OCI-LY7 (cell line): ENCODE data around the gene CLEC4G. TPM values are rescaled to one million over a fixed set of nuclear protein-coding genes. Genes with fewer than 3 reads are reported as not detected.

ENCODE experiments used
- BruUV-seq: library from RNA; stranded (reverse); fragments of 400-500 nt; replicated peaks from 2 replicates; lab custom pipeline; 2021; lab: Mats Ljungman, UMichigan
- CTCF ChIA-PET: fragments of 300-600 bp; sonication (Branson Sonifier 250); formaldehyde crosslinking; loops from one replicate; lab custom pipeline; 2022; ENCODE audit warnings: antibody characterized with exemption; ENCODE audit not compliant: unreplicated experiment; lab: Charles Lee
- POLR2A ChIA-PET: fragments of 300-600 bp; sonication (Branson Sonifier 250); formaldehyde crosslinking; loops from one replicate; lab custom pipeline; 2022; ENCODE audit warnings: antibody characterized with exemption; lab: Charles Lee
- DNase-seq: peaks from one replicate; pipeline ENCODE4 v3.0.0-alpha.2; 2015; ENCODE audit warnings: low spot score
- H2AFZ ChIP-seq: fragments of 200-600 bp; sonication (generic), shearing (Covaris generic); 2 replicates; pipeline ENCODE4 v1.6.1; 2014; ENCODE audit warnings: mild to moderate bottlenecking, antibody characterized with exemption, low read length, moderate library complexity
- H3K27ac ChIP-seq: fragments of 200-600 bp; sonication (generic); 2 replicates; pipeline ENCODE4 v1.5.1; 2014; ENCODE audit warnings: mixed run types, low read depth, mild to moderate bottlenecking, moderate library complexity, low read length, inconsistent platforms; ENCODE audit not compliant: poor library complexity, severe bottlenecking
- H3K36me3 ChIP-seq: fragments of 200-600 bp; sonication (generic); 2 replicates; pipeline ENCODE4 v1.6.1; 2014; ENCODE audit warnings: mild to moderate bottlenecking, antibody characterized with exemption, low read length, moderate library complexity, mixed read lengths; ENCODE audit not compliant: insufficient read depth
- H3K4me1 ChIP-seq: fragments of 200-600 bp; sonication (generic); 2 replicates; pipeline ENCODE4 v1.5.1; 2014; ENCODE audit warnings: mild to moderate bottlenecking, low read length; ENCODE audit not compliant: insufficient read depth, poor library complexity, severe bottlenecking
- H3K4me2 ChIP-seq: fragments of 200-600 bp; sonication (generic); 2 replicates; pipeline ENCODE4 v1.6.1; 2014; ENCODE audit warnings: mild to moderate bottlenecking, low read length
- H3K4me3 ChIP-seq: fragments of 200-600 bp; sonication (generic); 2 replicates; pipeline ENCODE4 v1.5.1; 2014; ENCODE audit warnings: mild to moderate bottlenecking, low read depth, low read length; ENCODE audit not compliant: poor library complexity, severe bottlenecking
- H3K79me2 ChIP-seq: fragments of 200-600 bp; sonication (generic); 2 replicates; pipeline ENCODE4 v1.6.1; 2016; ENCODE audit warnings: low read depth, mild to moderate bottlenecking, low read length, moderate library complexity, mixed read lengths; ENCODE audit not compliant: insufficient read depth
- H3K9me2 ChIP-seq: fragments of 200-600 bp; sonication (generic); 2 replicates; pipeline ENCODE4 v1.6.1; 2016; ENCODE audit warnings: mild to moderate bottlenecking, low read length, mixed read lengths; ENCODE audit not compliant: insufficient read depth
- H3K9me3 ChIP-seq: fragments of 200-600 bp; sonication (generic); 2 replicates; pipeline ENCODE4 v1.6.1; 2014; ENCODE audit warnings: mild to moderate bottlenecking, mixed run types, low read length, mixed read lengths
- H4K20me1 ChIP-seq: fragments of 200-600 bp; sonication (generic); 2 replicates; pipeline ENCODE4 v1.6.1; 2014; ENCODE audit warnings: mild to moderate bottlenecking, antibody characterized with exemption, low read length, moderate library complexity, mixed read lengths; ENCODE audit not compliant: insufficient read depth
- EZH2phosphoT487 ChIP-seq: fragments of 200-600 bp; sonication (generic); IDR thresholded peaks from 2 replicates; pipeline ENCODE4 v1.6.1; 2018; ENCODE audit warnings: low read depth, borderline replicate concordance, mild to moderate bottlenecking, mixed run types, antibody characterized with exemption, low read length, moderate library complexity, mixed read lengths
- intact Hi-C: fragments of 100-400 bp; cut with micrococcal nuclease; formaldehyde crosslinking; loops from one replicate; pipeline ENCODE4 v1.10.0; 2022; ENCODE audit not compliant: unreplicated experiment
- total RNA-seq, 2 experiments: library from RNA; depleted of rRNA in 1 of 2; stranded (reverse); fragments of >200 nt in 1 of 2; shearing (Covaris generic) in 1 of 2; gene quantifications; 2 replicates each; pipeline ENCODE4 v1.2.3, GENCODE V29; 2014 to 2022
- TF ChIP-seq, protein P1 (sequence below): fragments of 200-600 bp; sonication (generic); conservative IDR thresholded peaks from 2 replicates; pipeline ENCODE4 v1.5.1; 2014; ENCODE audit warnings: mild to moderate bottlenecking, antibody characterized with exemption, low read length, moderate library complexity, mixed read lengths

CLEC4G gene
- total RNA-seq, 2 experiments from 2014 or later = not detected

DNA sequence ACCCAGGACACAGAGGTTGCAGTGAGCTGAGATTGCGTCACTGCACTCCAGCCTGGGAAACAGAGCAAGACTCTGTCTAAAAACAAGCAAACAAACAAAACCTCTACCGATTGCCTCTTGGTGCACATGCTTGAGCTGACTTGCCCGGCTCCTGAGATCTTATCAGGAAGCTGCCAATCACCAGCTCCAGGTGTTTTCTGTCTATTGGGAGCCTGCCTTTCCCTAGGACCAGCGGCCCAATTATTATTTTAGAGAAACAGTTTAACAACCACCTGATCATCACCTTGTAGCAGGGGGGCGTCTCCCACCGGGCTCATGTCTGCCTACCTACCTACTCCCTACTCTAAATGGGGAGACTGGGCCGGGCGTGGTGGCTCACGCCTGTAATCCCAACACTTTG lies 41.9 kb upstream of the CLEC4G start:
- no peak for DNase-seq
- TF ChIP-seq EZH2phosphoT487 = no peak
- TF ChIP-seq, protein P1, sequence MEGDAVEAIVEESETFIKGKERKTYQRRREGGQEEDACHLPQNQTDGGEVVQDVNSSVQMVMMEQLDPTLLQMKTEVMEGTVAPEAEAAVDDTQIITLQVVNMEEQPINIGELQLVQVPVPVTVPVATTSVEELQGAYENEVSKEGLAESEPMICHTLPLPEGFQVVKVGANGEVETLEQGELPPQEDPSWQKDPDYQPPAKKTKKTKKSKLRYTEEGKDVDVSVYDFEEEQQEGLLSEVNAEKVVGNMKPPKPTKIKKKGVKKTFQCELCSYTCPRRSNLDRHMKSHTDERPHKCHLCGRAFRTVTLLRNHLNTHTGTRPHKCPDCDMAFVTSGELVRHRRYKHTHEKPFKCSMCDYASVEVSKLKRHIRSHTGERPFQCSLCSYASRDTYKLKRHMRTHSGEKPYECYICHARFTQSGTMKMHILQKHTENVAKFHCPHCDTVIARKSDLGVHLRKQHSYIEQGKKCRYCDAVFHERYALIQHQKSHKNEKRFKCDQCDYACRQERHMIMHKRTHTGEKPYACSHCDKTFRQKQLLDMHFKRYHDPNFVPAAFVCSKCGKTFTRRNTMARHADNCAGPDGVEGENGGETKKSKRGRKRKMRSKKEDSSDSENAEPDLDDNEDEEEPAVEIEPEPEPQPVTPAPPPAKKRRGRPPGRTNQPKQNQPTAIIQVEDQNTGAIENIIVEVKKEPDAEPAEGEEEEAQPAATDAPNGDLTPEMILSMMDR = no peak
- Histone ChIP-seq H3K36me3 (no peaks in the 10 kb centered on the region), H3K4me2 (no peak overlapping the region), H3K4me3 (no peak overlapping the region), H2AFZ (no peak overlapping the region), H3K9me2 (no peaks in the 10 kb centered on the region), H3K9me3 (no peaks in the 10 kb centered on the region), H3K79me2 (no peaks in the 10 kb centered on the region), H3K4me1 (peaks cover 5% of the 10 kb centered on the region), H3K27ac (no peak overlapping the region), H4K20me1 (no peaks in the 10 kb centered on the region)
- BruUV-seq = no TSS peak
- POLR2A ChIA-PET = no interaction called here
- intact Hi-C loops = no loop called here
- CTCF ChIA-PET = no interaction called here

DNA sequence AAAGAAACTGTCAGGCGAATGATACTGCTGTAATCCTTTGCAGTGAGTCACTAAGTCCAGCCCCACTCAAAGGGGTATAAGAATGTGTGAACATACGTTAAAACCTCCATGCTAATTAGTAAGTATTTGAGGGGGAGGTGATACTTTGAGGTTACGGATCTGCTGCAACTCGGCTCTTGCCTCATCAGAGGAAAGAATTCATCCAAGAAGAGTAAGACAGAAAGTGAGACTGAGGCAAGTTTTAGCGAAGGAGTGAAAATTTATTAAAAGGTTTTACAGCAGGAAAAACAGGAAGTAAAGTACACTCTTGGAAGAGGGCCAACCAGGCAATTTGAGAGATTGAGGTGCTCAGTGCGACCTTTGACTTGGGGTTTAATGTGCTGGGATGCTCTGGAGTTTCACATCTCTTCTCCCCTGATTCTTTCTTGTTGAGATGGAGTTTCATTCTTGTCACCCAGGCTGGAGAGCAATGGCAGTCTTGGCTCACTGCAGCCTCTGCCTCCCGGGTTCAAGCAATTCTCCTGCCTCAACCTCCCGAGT lies 40.9 kb upstream of the CLEC4G start:
- ChIA-PET POLR2A (no interaction called here), CTCF (no interaction called here)
- H3K4me1 ChIP-seq = no peaks in the 10 kb centered on the region
- H3K9me3 ChIP-seq = no peaks in the 10 kb centered on the region
- H3K4me2 ChIP-seq = no peak overlapping the region
- no peak for TF ChIP-seq EZH2phosphoT487
- TF ChIP-seq, protein P1 = no peak
- H3K27ac ChIP-seq = no peak overlapping the region
- no peaks in the 10 kb centered on the region for H4K20me1 ChIP-seq
- no peaks in the 10 kb centered on the region for H3K36me3 ChIP-seq
- no peak overlapping the region for H3K4me3 ChIP-seq
- no peak for DNase-seq
- intact Hi-C loops = no loop called here
- H3K9me2 ChIP-seq = no peaks in the 10 kb centered on the region
- BruUV-seq = no TSS peak
- no peaks in the 10 kb centered on the region for H3K79me2 ChIP-seq
- H2AFZ ChIP-seq = no peak overlapping the region

DNA sequence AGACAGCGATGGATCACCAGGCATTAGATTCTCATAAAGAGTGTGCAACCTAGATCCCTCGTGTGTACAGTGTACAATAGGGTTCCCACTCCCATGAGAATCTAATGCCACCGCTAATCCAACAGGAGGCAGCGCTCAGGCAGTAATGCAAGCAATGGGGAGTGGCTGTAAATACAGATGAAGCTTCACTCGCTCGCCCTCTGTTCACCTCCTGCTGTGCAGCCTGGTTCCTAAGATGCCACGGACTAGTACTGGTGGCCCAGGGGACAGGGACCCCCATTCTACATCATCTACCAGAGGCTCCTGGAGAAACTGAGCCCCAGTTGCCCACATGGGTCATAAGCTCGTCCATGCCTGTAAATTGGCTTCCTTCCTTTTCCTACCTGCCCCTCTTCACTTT lies 39.2 kb upstream of the CLEC4G start:
- POLR2A ChIA-PET = interaction anchor here (0.6 kb wide), 2 partner anchors 426 to 536 kb away, joined by 3 read pairs; no protein-coding TSS in a partner anchor
- H3K27ac ChIP-seq = no peak overlapping the region
- TF ChIP-seq EZH2phosphoT487 = no peak
- TF ChIP-seq, protein P1 = no peak
- H3K9me2 ChIP-seq = no peaks in the 10 kb centered on the region
- H3K4me1 ChIP-seq = no peaks in the 10 kb centered on the region
- no peaks in the 10 kb centered on the region for H4K20me1 ChIP-seq
- intact Hi-C loops = no loop called here
- no peaks in the 10 kb centered on the region for H3K79me2 ChIP-seq
- H3K4me2 ChIP-seq = no peak overlapping the region
- no peaks in the 10 kb centered on the region for H3K9me3 ChIP-seq
- H2AFZ ChIP-seq = no peak overlapping the region
- CTCF ChIA-PET = no interaction called here
- H3K4me3 ChIP-seq = no peak overlapping the region
- no peak for DNase-seq
- BruUV-seq = no TSS peak
- H3K36me3 ChIP-seq = no peaks in the 10 kb centered on the region
